PFSK-1 (cell line): ENCODE results near the gene SIRT2.

ENCODE experiments used
- FOXP2 ChIP-seq: optimal IDR thresholded peaks from 2 replicates; pipeline ENCODE3; 2011; ENCODE audit warnings: borderline replicate concordance, control low read depth, inconsistent platforms; ENCODE audit not compliant: insufficient read depth; ENCODE audit errors: extremely low read length, extremely low read depth
- POLR2AphosphoS5 ChIP-seq: IDR thresholded peaks from 2 replicates; pipeline ENCODE4 v1.6.1; 2012; ENCODE audit warnings: low read depth, mild to moderate bottlenecking, control low read depth, low read length, moderate library complexity
- REST ChIP-seq, 2 experiments: IDR thresholded peaks; 2 replicates each; pipeline versions ENCODE4 v1.6.1 to v1.8.0; 2011 to 2012; ENCODE audit warnings: low read depth in 2 of 2, low read length in 2 of 2, control low read depth in 1 of 2, inconsistent platforms in 1 of 2, mild to moderate bottlenecking in 1 of 2, moderate library complexity in 1 of 2; ENCODE audit not compliant: insufficient read depth in 1 of 2
- SIN3A ChIP-seq: IDR thresholded peaks from 2 replicates; pipeline ENCODE4 v1.6.1; 2012; ENCODE audit warnings: mild to moderate bottlenecking, low read length, moderate library complexity, borderline replicate concordance; ENCODE audit not compliant: insufficient read depth
- TAF1 ChIP-seq: IDR thresholded peaks from 2 replicates; pipeline ENCODE4 v1.6.1; 2012; ENCODE audit warnings: low read length, control low read depth, borderline replicate concordance; ENCODE audit not compliant: insufficient read depth

Gene SIRT2

GRCh38 chr19:38838986-38839761 lies 60.2 kb downstream of the SIRT2 start:
- TF ChIP-seq FOXP2 (no peak), POLR2AphosphoS5 (no peak), TAF1 (no peak), REST (IDR thresholded peaks at IDR 0.05; ENCODE audit: insufficient read depth in 1 of 2, low read depth in 2 of 2, low read length in 2 of 2) (no peak), SIN3A (no peak)

- TF ChIP-seq POLR2AphosphoS5 (no peak), REST (IDR thresholded peaks at IDR 0.05; ENCODE audit: insufficient read depth in 1 of 2, low read depth in 2 of 2, low read length in 2 of 2) (no peak), SIN3A (no peak), TAF1 (no peak), FOXP2 (no peak)
These were observed 61.0 kb downstream of the SIRT2 start for GRCh38 chr19:38838208-38838985.

GRCh38 chr19:38837656-38838121 lies 61.7 kb downstream of the SIRT2 start:
- peak; percentile 23; the same call in 1 of the 2 replicates for TF ChIP-seq POLR2AphosphoS5
- no peak for TF ChIP-seq FOXP2

GRCh38 chr19:38836983-38837626 lies 62.3 kb downstream of the SIRT2 start:
- TF ChIP-seq REST (IDR thresholded peaks at IDR 0.05; ENCODE audit: insufficient read depth in 1 of 2, low read depth in 2 of 2, low read length in 2 of 2): no peak
- no peak for TF ChIP-seq FOXP2
- TF ChIP-seq POLR2AphosphoS5: no peak
- no peak for TF ChIP-seq TAF1
- no peak for TF ChIP-seq SIN3A

- TF ChIP-seq FOXP2 (no peak), POLR2AphosphoS5 (no peak), SIN3A (no peak), TAF1 (no peak), REST (IDR thresholded peaks at IDR 0.05; ENCODE audit: insufficient read depth in 1 of 2, low read depth in 2 of 2, low read length in 2 of 2) (no peak)
These were observed 63.0 kb downstream of the SIRT2 start for GRCh38 chr19:38836159-38836982.
